ENCODE results near the gene DEDD. TPM values are rescaled to one million over a fixed set of nuclear protein-coding genes. Genes with fewer than 3 reads are reported as not detected.
A peak's percentile ranks its signal among the peaks of the same experiment; 100 is the strongest.

DEDD gene
- total and polyA plus RNA-seq, 2 of the 4 experiments (the other 2 are of a cell fraction), result 40.2 to 47.9 TPM

DNA sequence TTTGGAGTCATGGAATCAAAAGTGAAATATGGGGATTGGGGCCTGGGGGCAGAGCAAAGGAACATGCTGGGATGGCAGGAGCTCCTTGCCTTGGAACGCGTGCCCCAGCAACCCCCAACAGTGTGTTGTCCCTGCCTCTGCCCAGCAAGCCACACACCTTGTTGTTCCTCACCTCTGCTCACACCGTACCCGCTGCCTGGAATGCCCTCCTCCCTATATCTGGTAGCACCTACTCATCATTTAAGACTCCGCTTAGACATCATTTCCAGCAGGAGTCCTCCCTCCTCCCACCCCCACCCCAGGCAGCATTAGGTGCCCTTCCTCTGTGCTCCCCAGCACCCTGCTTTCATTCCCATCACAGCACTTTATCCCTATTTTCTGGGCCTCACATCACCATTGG, 50.9 kb downstream of the DEDD start:
- no peak overlapping the region for H2AK9ac ChIP-seq (replicated peaks; ENCODE audit: low read depth, low read length, poor library complexity)
- in situ Hi-C loops (cut with MboI; ENCODE audit: low sequenced_read_pairs), result no loop called here

More for the DNA sequence above, 50.9 kb downstream of the DEDD start:
- H3K56ac ChIP-seq (ENCODE audit: extremely low read depth, insufficient read depth, low read length), result no peak overlapping the region
- H3K9me1 ChIP-seq (ENCODE audit: insufficient read depth, low read length), result peaks cover 22% of the 10 kb centered on the region
- no peaks in the 10 kb centered on the region for H3K9me3 ChIP-seq (ENCODE audit: control insufficient read depth, insufficient read depth, low read length)
- 80% methylated on average over 4 of the region's 5 CpGs; no CpG with 5 or more reads in 1 of the 2 experiments for WGBS, 2 experiments (ENCODE audit: extremely low coverage in 2 of 2, insufficient read length in 1 of 2)
- H3K14ac ChIP-seq (replicated peaks; ENCODE audit: low read depth, low read length), result no peak overlapping the region
- intact Hi-C loops (cut with micrococcal nuclease), result loop anchor here (5.0 kb wide), 1 partner anchor 34 kb away; the partner anchor contains the start of gene USF1
- H3K4me3 ChIP-seq (ENCODE audit: insufficient read depth, low read depth, low read length), result no peak overlapping the region
- ChIA-PET CTCF (no interaction called here), POLR2A (ENCODE audit: unreplicated experiment) (no interaction called here)
- dilution Hi-C loops (cut with HindIII; ENCODE audit: low sequenced_read_pairs, unreplicated experiment), result no loop called here
- no peaks in the 10 kb centered on the region for H3K79me1 ChIP-seq (ENCODE audit: low read depth in 1 of 2, low read length in 2 of 2)
- H4K20me1 ChIP-seq (ENCODE audit: insufficient read depth, low read length), result no peaks in the 10 kb centered on the region
- H3K9ac ChIP-seq (ENCODE audit: low read depth, low read length), result no peak overlapping the region
- no peak overlapping the region for H4K5ac ChIP-seq (ENCODE audit: low read depth, low read length)
- BruUV-seq (replicated peaks), result no TSS peak
- peaks cover 28% of the 10 kb centered on the region for H3K4me1 ChIP-seq (ENCODE audit: control insufficient read depth, insufficient read depth, low read length)
- H4K8ac ChIP-seq (ENCODE audit: low read depth in 2 of 2, low read length in 2 of 2), result no peak overlapping the region
- H3K4ac ChIP-seq (ENCODE audit: low read depth, low read length), result no peak overlapping the region
- no peak overlapping the region for H2AK5ac ChIP-seq (ENCODE audit: low read depth, low read length)
- H2BK5ac ChIP-seq (ENCODE audit: low read depth, low read length, poor library complexity, severe bottlenecking), result peak overlapping the region; percentile 16
- no peak for ATAC-seq (ENCODE audit: low read depth)
- H2BK15ac ChIP-seq (ENCODE audit: low read depth, low read length), result no peak overlapping the region; the same call in 2 of the 3 replicates
- no peak overlapping the region for H3K27ac ChIP-seq (ENCODE audit: insufficient read depth, low read length)
- no peak overlapping the region for H3K18ac ChIP-seq (ENCODE audit: low read depth, low read length)
- H2BK120ac ChIP-seq (ENCODE audit: low read depth, low read length), result peak overlapping the region; percentile 32; the same call in 1 of the 2 replicates
- no peak overlapping the region for H3K23ac ChIP-seq (ENCODE audit: low read depth, low read length)
- H3K27me3 ChIP-seq (ENCODE audit: control insufficient read depth, insufficient read depth, low read length), result no peaks in the 10 kb centered on the region
- no peaks in the 10 kb centered on the region for H3K36me3 ChIP-seq (ENCODE audit: control insufficient read depth, insufficient read depth, low read length)
- no peak overlapping the region for H2BK20ac ChIP-seq (ENCODE audit: low read depth, low read length)
- TF ChIP-seq BHLHE40 (IDR thresholded peaks at IDR 0.05; ENCODE audit: low read depth, low read length), result no peak
- no peak for TF ChIP-seq FOS (IDR thresholded peaks at IDR 0.05; ENCODE audit: low read depth, low read length)
- no peak for TF ChIP-seq SMC3 (IDR thresholded peaks at IDR 0.05; ENCODE audit: low read depth, low read length)
- no peak overlapping the region for H4K91ac ChIP-seq (ENCODE audit: insufficient read depth, low read depth, low read length)
- no peak overlapping the region for H3K4me2 ChIP-seq (ENCODE audit: low read depth, low read length)
- H2AFZ ChIP-seq (replicated peaks; ENCODE audit: low read length, poor library complexity), result no peak overlapping the region
- DNase-seq, result no peak
